ENCODE measurements around the gene KRT16.

- TF ChIP-seq CTCF (conservative IDR thresholded peaks at IDR 0.05; ENCODE audit: low read depth, low read length) (no peak), EZH2 (IDR thresholded peaks at IDR 0.05; ENCODE audit: low read length, unreplicated experiment) (no peak)
Observed at GRCh38 chr17:41629316-41629715, 16.7 kb upstream of the KRT16 start.
